Measurements from ENCODE around the gene RNF113B.

- TF ChIP-seq HNF4G (IDR thresholded peaks at IDR 0.05): no peak
- TF ChIP-seq YY1 (IDR thresholded peaks at IDR 0.05): no peak
- no peak for TF ChIP-seq CTCF (IDR thresholded peaks at IDR 0.05; ENCODE audit: low read depth, low read length, missing input control)
- TF ChIP-seq ATF3 (IDR thresholded peaks at IDR 0.05): no peak
- no peak for TF ChIP-seq MAX (IDR thresholded peaks at IDR 0.05)
- no peak for TF ChIP-seq REST (IDR thresholded peaks at IDR 0.05)
- no peak for TF ChIP-seq ZBTB33 (IDR thresholded peaks at IDR 0.05)
- TF ChIP-seq RAD21 (IDR thresholded peaks at IDR 0.05): peak in 1 of 2 donors; percentile 31
Observed at GRCh38 chr13:98147521-98147920, 29.5 kb downstream of the RNF113B start.
